HG02610 (cell line): ENCODE data around the gene SMIM35.
"Not testable (repeated sequence)": the region's sequence is repeated elsewhere in the genome, so short reads cannot be mapped to it uniquely, and the experiment has no call there.

ENCODE experiments used
- ATAC-seq: cut with Tn5 transposase; IDR thresholded peaks from one replicate; pipeline ENCODE4 v1.9.1; 2021; ENCODE audit warnings: mild to moderate bottlenecking, moderate library complexity; ENCODE audit not compliant: unreplicated experiment

The SMIM35 gene

GRCh38 chr11:117992620-117993019 is 94.1 kb downstream of the SMIM35 start:
- no peak for ATAC-seq

GRCh38 chr11:117992136-117992535 is 94.6 kb downstream of the SMIM35 start:
- ATAC-seq, result no peak

- ATAC-seq, result no peak
Observed at GRCh38 chr11:117989351-117990102, 97.2 kb downstream of the SMIM35 start.

GRCh38 chr11:117986981-117987574 is 99.7 kb downstream of the SMIM35 start:
- ATAC-seq, result peak; percentile 44

- peak; percentile 86 for ATAC-seq
Observed at GRCh38 chr11:117985953-117986887, 100.5 kb downstream of the SMIM35 start, which contains the start of gene IL10RA. Gene IL10RA, plus strand, starts transcription at chr11:117986394. Its CDS starts 74 bp downstream, at chr11:117986468.

GRCh38 chr11:117984476-117984875 is 102.3 kb downstream of the SMIM35 start:
- no peak for ATAC-seq

GRCh38 chr11:117983163-117983475 is 103.6 kb downstream of the SMIM35 start:
- no peak for ATAC-seq

GRCh38 chr11:117980720-117981119 is 106.0 kb downstream of the SMIM35 start:
- no peak for ATAC-seq

- ATAC-seq, result peak; percentile 10
Observed at GRCh38 chr11:117980280-117980679, 106.5 kb downstream of the SMIM35 start.

- peak; percentile 76 for ATAC-seq
Observed at GRCh38 chr11:117979481-117980211, 107.1 kb downstream of the SMIM35 start.

- no peak for ATAC-seq
Observed at GRCh38 chr11:117978991-117979390, 107.8 kb downstream of the SMIM35 start.

GRCh38 chr11:117978291-117978910 is 108.4 kb downstream of the SMIM35 start:
- not testable (repeated sequence) for ATAC-seq

- ATAC-seq, result not testable (repeated sequence)
Observed at GRCh38 chr11:117977612-117978264, 109.0 kb downstream of the SMIM35 start.

- no peak for ATAC-seq
Observed at GRCh38 chr11:117977029-117977428, 109.7 kb downstream of the SMIM35 start.

GRCh38 chr11:117976445-117976844 is 110.3 kb downstream of the SMIM35 start:
- no peak for ATAC-seq

GRCh38 chr11:117973503-117973860 is 113.3 kb downstream of the SMIM35 start:
- ATAC-seq, result no peak

GRCh38 chr11:117972629-117973502 is 113.9 kb downstream of the SMIM35 start:
- no peak for ATAC-seq

- ATAC-seq, result no peak
Observed at GRCh38 chr11:117972044-117972443, 114.7 kb downstream of the SMIM35 start.
